CD4-positive, alpha-beta T cell (primary cell): ENCODE results near the gene MC3R. TPM values are rescaled to one million over a fixed set of nuclear protein-coding genes. Genes with fewer than 3 reads are reported as not detected.

Experiments used
- ATAC-seq: fragments of 200-7000 bp; cut with Tn5 transposase; one replicate; pipeline ENCODE4 v1.10.0; 2022; ENCODE audit warnings: mild to moderate bottlenecking; ENCODE audit not compliant: poor library complexity
- CTCF ChIA-PET: fragments of 350-600 bp; sonication (Branson Sonifier 250); formaldehyde crosslinking; loops from one replicate; lab custom pipeline; 2021; ENCODE audit warnings: antibody characterized with exemption, inconsistent platforms; lab: Charles Lee
- POLR2A ChIA-PET: fragments of 350-600 bp; sonication (Branson Sonifier 250); formaldehyde crosslinking; loops from one replicate; lab custom pipeline; 2021; ENCODE audit warnings: antibody characterized with exemption, inconsistent platforms; lab: Charles Lee
- DNase-seq, 14 experiments: peaks; one replicate each; pipeline ENCODE4 v3.0.0-alpha.2; 2013 to 2020; ENCODE audit warnings: mixed read lengths in 2 of 14
- H3K27ac ChIP-seq, 2 donors: one replicate each; pipeline versions ENCODE4 v1.5.1 to v1.7.0; 2013; ENCODE audit warnings: low read length in 2 of 2, low read depth in 1 of 2, mild to moderate bottlenecking in 1 of 2
- H3K27me3 ChIP-seq, 2 experiments: 1 replicate in 1 of 2; 2 replicates in 1 of 2; pipeline versions ENCODE4 v1.6.1 to v1.7.0; 2013; ENCODE audit warnings: low read length in 2 of 2, control low read depth in 1 of 2, mild to moderate bottlenecking in 1 of 2, moderate library complexity in 1 of 2; ENCODE audit not compliant: insufficient read depth in 2 of 2, control insufficient read depth in 1 of 2
- H3K36me3 ChIP-seq: one replicate; pipeline ENCODE4 v1.6.1; 2013; ENCODE audit warnings: low read length, control low read depth; ENCODE audit not compliant: insufficient read depth
- H3K4me1 ChIP-seq: one replicate; pipeline ENCODE4 v1.6.1; 2013; ENCODE audit warnings: low read length, control low read depth; ENCODE audit not compliant: insufficient read depth
- H3K4me3 ChIP-seq: one replicate; pipeline ENCODE4 v1.5.1; 2013; ENCODE audit warnings: mild to moderate bottlenecking, low read length, moderate library complexity
- H3K9me3 ChIP-seq, 2 experiments: 1 replicate in 1 of 2; 2 replicates in 1 of 2; pipeline versions ENCODE4 v1.6.1 to v1.7.0; 2013; ENCODE audit warnings: low read length in 2 of 2, mild to moderate bottlenecking in 2 of 2, control low read depth in 1 of 2, moderate library complexity in 1 of 2; ENCODE audit not compliant: control insufficient read depth in 1 of 2, insufficient read depth in 1 of 2
- H3K27ac Mint-ChIP-seq: one replicate; pipeline ENCODE4 v1.8.0; 2020; ENCODE audit warnings: mixed read lengths
- H3K27me3 Mint-ChIP-seq: one replicate; pipeline ENCODE4 v1.8.0; 2021; ENCODE audit warnings: mixed read lengths
- H3K36me3 Mint-ChIP-seq: one replicate; pipeline ENCODE4 v1.8.0; 2021; ENCODE audit warnings: low read depth, mixed read lengths
- H3K4me1 Mint-ChIP-seq: one replicate; pipeline ENCODE4 v1.8.0; 2021; ENCODE audit warnings: low read depth, mixed read lengths
- H3K4me3 Mint-ChIP-seq: one replicate; pipeline ENCODE4 v1.8.0; 2020; ENCODE audit warnings: mild to moderate bottlenecking, mixed read lengths
- H3K9me3 Mint-ChIP-seq: one replicate; pipeline ENCODE4 v1.8.0; 2020; ENCODE audit warnings: mixed read lengths
- CTCF ChIP-seq: fragments of 200-600 bp; IDR thresholded peaks from one replicate; pipeline ENCODE4 v1.8.0; 2022; ENCODE audit warnings: antibody characterized with exemption, mild to moderate bottlenecking
- intact Hi-C, 2 experiments: fragments of 100-400 bp; cut with DNase I in 1 of 2; cut with micrococcal nuclease in 1 of 2; formaldehyde crosslinking; loops; one replicate each; pipeline versions ENCODE4 v1.15.1 to v1.9.0; 2023 to 2025; cut with DNase I, micrococcal nuclease
- total RNA-seq, 174 experiments: library from RNA in 2 of 174; stranded (reverse) in 2 of 174; gene quantifications; one replicate each; pipeline ENCODE4 v1.2.3 and lab custom pipeline; 2021 to 2026

Gene MC3R
- total RNA-seq, 2 experiments from 2014 or later = not detected

- TF ChIP-seq CTCF = no peak
- no peak for DNase-seq
- peaks cover 0 to 3% of the 10 kb centered on the region in 2 experiments for H3K27me3 ChIP-seq
- ChIA-PET POLR2A (no interaction called here), CTCF (no interaction called here)
- intact Hi-C loops = no loop called here
- H3K27ac Mint-ChIP-seq = no peak overlapping the region
- no peaks in the 10 kb centered on the region for H3K4me1 ChIP-seq
- no peaks in the 10 kb centered on the region for H3K4me1 Mint-ChIP-seq
- no peak overlapping the region for H3K4me3 Mint-ChIP-seq
- H3K9me3 Mint-ChIP-seq = no peaks in the 10 kb centered on the region
- H3K27ac ChIP-seq = no peak overlapping the region
- peaks cover 46% of the 10 kb centered on the region for H3K27me3 Mint-ChIP-seq
- ATAC-seq = no peak
- peaks cover 0 to 17% of the 10 kb centered on the region in 2 experiments for H3K9me3 ChIP-seq
- no peak overlapping the region for H3K4me3 ChIP-seq
- H3K36me3 ChIP-seq = no peaks in the 10 kb centered on the region
- H3K36me3 Mint-ChIP-seq = no peaks in the 10 kb centered on the region
These were observed 25.0 kb downstream of the MC3R start for GRCh38 chr20:56273491-56273890.

- H3K36me3 Mint-ChIP-seq = no peaks in the 10 kb centered on the region
- CTCF ChIA-PET = no interaction called here
- ATAC-seq = no peak
These were observed 25.6 kb downstream of the MC3R start for GRCh38 chr20:56274156-56274555.

GRCh38 chr20:56278196-56278595 lies 29.7 kb downstream of the MC3R start:
- no peak for ATAC-seq

More at GRCh38 chr20:56274156-56274555, 25.6 kb downstream of the MC3R start:
- intact Hi-C loops = no loop called here
- Histone ChIP-seq H3K27ac (no peak overlapping the region), H3K4me1 (no peaks in the 10 kb centered on the region), H3K27me3 (peaks cover 0 to 3% of the 10 kb centered on the region in 2 experiments), H3K36me3 (no peaks in the 10 kb centered on the region), H3K9me3 (peaks cover 0 to 17% of the 10 kb centered on the region in 2 experiments), H3K4me3 (no peak overlapping the region)
- peaks cover 46% of the 10 kb centered on the region for H3K27me3 Mint-ChIP-seq
- TF ChIP-seq CTCF = no peak
- H3K27ac Mint-ChIP-seq = no peak overlapping the region
- no peaks in the 10 kb centered on the region for H3K4me1 Mint-ChIP-seq
- no peak overlapping the region for H3K4me3 Mint-ChIP-seq
- DNase-seq = no peak
- POLR2A ChIA-PET = no interaction called here
- H3K9me3 Mint-ChIP-seq = no peaks in the 10 kb centered on the region

More at GRCh38 chr20:56278196-56278595, 29.7 kb downstream of the MC3R start:
- no peak overlapping the region for H3K27ac ChIP-seq
- Mint-ChIP-seq H3K27ac (no peak overlapping the region), H3K27me3 (peaks cover 32% of the 10 kb centered on the region), H3K36me3 (no peaks in the 10 kb centered on the region), H3K9me3 (no peaks in the 10 kb centered on the region), H3K4me3 (no peak overlapping the region), H3K4me1 (no peaks in the 10 kb centered on the region)
- ChIA-PET CTCF (no interaction called here), POLR2A (no interaction called here)
- no peaks in the 10 kb centered on the region for H3K4me1 ChIP-seq
- peaks cover 0 to 9% of the 10 kb centered on the region in 2 experiments for H3K9me3 ChIP-seq
- no peaks in the 10 kb centered on the region for H3K36me3 ChIP-seq
- DNase-seq = no peak
- no peak for TF ChIP-seq CTCF
- H3K27me3 ChIP-seq = peaks cover 0 to 3% of the 10 kb centered on the region in 2 experiments
- intact Hi-C loops = no loop called here
- H3K4me3 ChIP-seq = no peak overlapping the region
